ENCODE results near the gene GMPR.
"Not testable (repeated sequence)": the region's sequence is repeated elsewhere in the genome, so short reads cannot be mapped to it uniquely, and the experiment has no call there.

- TF ChIP-seq POLR2AphosphoS5 (IDR thresholded peaks at IDR 0.05; ENCODE audit: insufficient read depth in 1 of 2, low read depth in 1 of 2); CTCF (IDR thresholded peaks at IDR 0.05): not testable (repeated sequence)
Measured at GRCh38 chr6:16262773-16263172, 24.4 kb downstream of the GMPR start.
